Stimulated activated memory B cell treated with anti-CD40 and anti-IgM and Interleukin-4, amounts not matched to agents 10 μg/mL and 1 μg/mL and 100 μg/mL, for 72 hours (primary cell): ENCODE data around the gene CCDC70.
"Not testable (repeated sequence)": the region's sequence is repeated elsewhere in the genome, so short reads cannot be mapped to it uniquely, and the experiment has no call there.

ENCODE experiments used
- ATAC-seq: fragments of 150-1000 bp; cut with Tn5 transposase; 2 replicates; pipeline ENCODE4 v1.10.0; 2021
- H3K27ac Mint-ChIP-seq: one replicate; pipeline ENCODE4 v1.8.0; 2022; ENCODE audit warnings: mild to moderate bottlenecking, mixed read lengths
- H3K27me3 Mint-ChIP-seq: one replicate; pipeline ENCODE4 v1.8.0; 2022; ENCODE audit warnings: mixed read lengths
- H3K36me3 Mint-ChIP-seq: one replicate; pipeline ENCODE4 v1.8.0; 2022; ENCODE audit warnings: mixed read lengths
- H3K4me1 Mint-ChIP-seq: one replicate; pipeline ENCODE4 v1.8.0; 2022; ENCODE audit warnings: mixed read lengths
- H3K4me3 Mint-ChIP-seq: one replicate; pipeline ENCODE4 v1.8.0; 2022; ENCODE audit warnings: mild to moderate bottlenecking, moderate library complexity, mixed read lengths
- H3K9me3 Mint-ChIP-seq: one replicate; pipeline ENCODE4 v1.8.0; 2022; ENCODE audit warnings: mixed read lengths

Gene CCDC70

GRCh38 chr13:51902776-51903175 is 41.0 kb downstream of the CCDC70 start:
- Mint-ChIP-seq H3K9me3 (no peaks in the 10 kb centered on the region), H3K36me3 (no peaks in the 10 kb centered on the region), H3K4me3 (no peak overlapping the region), H3K4me1 (no peaks in the 10 kb centered on the region), H3K27ac (no peak overlapping the region), H3K27me3 (peaks cover 9% of the 10 kb centered on the region)
- ATAC-seq: no peak

- Mint-ChIP-seq H3K27ac (no peak overlapping the region), H3K9me3 (no peaks in the 10 kb centered on the region), H3K4me3 (no peak overlapping the region), H3K27me3 (peaks cover 9% of the 10 kb centered on the region), H3K36me3 (no peaks in the 10 kb centered on the region), H3K4me1 (peaks cover 19% of the 10 kb centered on the region)
- ATAC-seq: no peak
Observed at GRCh38 chr13:51905787-51906186, 44.0 kb downstream of the CCDC70 start.

GRCh38 chr13:51906581-51906980 is 44.8 kb downstream of the CCDC70 start:
- no peak overlapping the region for H3K4me3 Mint-ChIP-seq
- no peak for ATAC-seq
- peaks cover 19% of the 10 kb centered on the region for H3K4me1 Mint-ChIP-seq
- H3K27me3 Mint-ChIP-seq: peaks cover 9% of the 10 kb centered on the region
- H3K36me3 Mint-ChIP-seq: no peaks in the 10 kb centered on the region
- no peak overlapping the region for H3K27ac Mint-ChIP-seq
- H3K9me3 Mint-ChIP-seq: no peaks in the 10 kb centered on the region

- Mint-ChIP-seq H3K4me1 (peaks cover 19% of the 10 kb centered on the region), H3K27ac (no peak overlapping the region), H3K36me3 (no peaks in the 10 kb centered on the region)
Observed at GRCh38 chr13:51907040-51907732, 45.4 kb downstream of the CCDC70 start.

GRCh38 chr13:51909265-51909664 is 47.5 kb downstream of the CCDC70 start:
- not testable (repeated sequence) for H3K36me3 Mint-ChIP-seq, H3K4me3 Mint-ChIP-seq, H3K9me3 Mint-ChIP-seq, ATAC-seq
- H3K27me3 Mint-ChIP-seq: peaks cover 26% of the 10 kb centered on the region
- peaks cover 32% of the 10 kb centered on the region for H3K4me1 Mint-ChIP-seq
- peak overlapping the region; percentile 48 for H3K27ac Mint-ChIP-seq

More at GRCh38 chr13:51907040-51907732, 45.4 kb downstream of the CCDC70 start:
- no peak overlapping the region for H3K4me3 Mint-ChIP-seq
- no peaks in the 10 kb centered on the region for H3K9me3 Mint-ChIP-seq
- peaks cover 13% of the 10 kb centered on the region for H3K27me3 Mint-ChIP-seq
- ATAC-seq: no peak

GRCh38 chr13:51910508-51910907 is 48.7 kb downstream of the CCDC70 start:
- Mint-ChIP-seq H3K27me3 (peaks cover 20% of the 10 kb centered on the region), H3K36me3 (no peaks in the 10 kb centered on the region), H3K4me1 (peaks cover 32% of the 10 kb centered on the region), H3K4me3 (no peak overlapping the region), H3K9me3 (no peaks in the 10 kb centered on the region), H3K27ac (no peak overlapping the region)
- ATAC-seq: no peak

GRCh38 chr13:51912091-51912490 is 50.3 kb downstream of the CCDC70 start:
- Mint-ChIP-seq H3K27ac (no peak overlapping the region), H3K9me3 (no peaks in the 10 kb centered on the region), H3K27me3 (peaks cover 20% of the 10 kb centered on the region), H3K4me3 (no peak overlapping the region), H3K4me1 (peaks cover 32% of the 10 kb centered on the region), H3K36me3 (no peaks in the 10 kb centered on the region)
- no peak for ATAC-seq

GRCh38 chr13:51912511-51913225 is 50.9 kb downstream of the CCDC70 start:
- no peak for ATAC-seq
- no peak overlapping the region for H3K27ac Mint-ChIP-seq
- no peaks in the 10 kb centered on the region for H3K9me3 Mint-ChIP-seq
- H3K27me3 Mint-ChIP-seq: peaks cover 20% of the 10 kb centered on the region
- peaks cover 32% of the 10 kb centered on the region for H3K4me1 Mint-ChIP-seq
- no peak overlapping the region for H3K4me3 Mint-ChIP-seq
- H3K36me3 Mint-ChIP-seq: no peaks in the 10 kb centered on the region

- no peaks in the 10 kb centered on the region for H3K9me3 Mint-ChIP-seq
- no peak overlapping the region for H3K4me3 Mint-ChIP-seq
- peaks cover 20% of the 10 kb centered on the region for H3K27me3 Mint-ChIP-seq
- H3K27ac Mint-ChIP-seq: no peak overlapping the region
- no peaks in the 10 kb centered on the region for H3K36me3 Mint-ChIP-seq
- ATAC-seq: no peak
- peaks cover 32% of the 10 kb centered on the region for H3K4me1 Mint-ChIP-seq
Observed at GRCh38 chr13:51913421-51914136, 51.8 kb downstream of the CCDC70 start.

GRCh38 chr13:51914137-51914493 is 52.3 kb downstream of the CCDC70 start:
- Mint-ChIP-seq H3K4me3 (no peak overlapping the region), H3K27ac (no peak overlapping the region), H3K36me3 (no peaks in the 10 kb centered on the region), H3K9me3 (no peaks in the 10 kb centered on the region), H3K4me1 (peaks cover 27% of the 10 kb centered on the region), H3K27me3 (peaks cover 20% of the 10 kb centered on the region)
- no peak for ATAC-seq
